ENCODE measurements around the gene PLK1. TPM values are rescaled to one million over a fixed set of nuclear protein-coding genes. Genes with fewer than 3 reads are reported as not detected.
"Not testable (repeated sequence)": the region's sequence is repeated elsewhere in the genome, so short reads cannot be mapped to it uniquely, and the experiment has no call there.

PLK1 gene
- 100 to 1,000 TPM in 1 of 2 donors, 10 to 100 TPM in 1; 76.7 to 118 TPM for total RNA-seq
- 138 TPM for polyA plus RNA-seq (2013, experiment 1 of 2)
- polyA plus RNA-seq (2013, experiment 2 of 2): 132 TPM
- long read RNA-seq, experiment 1, full-length matches to known transcripts: 48 of 71 reads
- long read RNA-seq, experiment 1, partial matches to known transcripts: 15 of 71 reads
- long read RNA-seq, experiment 1, other reads (novel, unspliced or antisense): 8 of 71 reads
- long read RNA-seq, experiment 2, full-length matches to known transcripts: 286 of 313 reads
- long read RNA-seq, experiment 2, partial matches to known transcripts: 10 of 313 reads
- long read RNA-seq, experiment 2, other reads (novel, unspliced or antisense): 17 of 313 reads
- long read RNA-seq, experiment 3, full-length matches to known transcripts: 656 of 679 reads
- long read RNA-seq, experiment 3, partial matches to known transcripts: 6 of 679 reads
- long read RNA-seq, experiment 3, other reads (novel, unspliced or antisense): 17 of 679 reads
- long read RNA-seq, experiment 4, transcript PLK1-201 (10 exons, 2,227 nt): major isoform, 75 of 118 reads
- long read RNA-seq, experiment 4, partial matches to known transcripts: 42 of 118 reads
- long read RNA-seq, experiment 4, other reads (novel, unspliced or antisense): 1 of 118 reads

DNA sequence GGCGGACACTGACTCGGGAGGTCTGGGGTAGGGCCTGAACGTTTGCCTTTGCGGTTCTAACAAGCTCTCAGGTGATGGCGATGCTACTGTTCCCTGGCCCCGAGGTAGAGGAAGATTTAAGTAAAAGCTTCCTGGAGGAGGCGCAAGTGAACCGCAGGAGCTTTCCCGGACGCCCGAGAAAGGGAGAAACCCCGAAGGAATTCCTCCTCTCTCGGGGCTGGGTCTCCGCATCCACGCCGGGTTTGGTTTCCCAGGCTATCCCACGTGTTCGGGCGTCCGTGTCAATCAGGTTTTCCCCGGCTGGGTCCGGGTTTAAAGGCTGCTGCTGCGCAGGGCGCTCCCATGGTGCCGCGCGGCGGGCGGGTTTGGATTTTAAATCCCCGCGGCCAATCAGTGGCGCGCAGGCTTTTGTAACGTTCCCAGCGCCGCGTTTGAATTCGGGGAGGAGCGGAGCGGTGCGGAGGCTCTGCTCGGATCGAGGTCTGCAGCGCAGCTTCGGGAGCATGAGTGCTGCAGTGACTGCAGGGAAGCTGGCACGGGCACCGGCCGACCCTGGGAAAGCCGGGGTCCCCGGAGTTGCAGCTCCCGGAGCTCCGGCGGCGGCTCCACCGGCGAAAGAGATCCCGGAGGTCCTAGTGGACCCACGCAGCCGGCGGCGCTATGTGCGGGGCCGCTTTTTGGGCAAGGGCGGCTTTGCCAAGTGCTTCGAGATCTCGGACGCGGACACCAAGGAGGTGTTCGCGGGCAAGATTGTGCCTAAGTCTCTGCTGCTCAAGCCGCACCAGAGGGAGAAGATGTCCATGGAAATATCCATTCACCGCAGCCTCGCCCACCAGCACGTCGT is at the start of gene PLK1:
Gene PLK1, plus strand, starts transcription at position 460 of the 844 bp plus-strand sequence. Its CDS starts 44 bp downstream, at position 504.
- peak within 1 kb of the TSS; percentile 90 for H3K27ac Mint-ChIP-seq
- Histone ChIP-seq H3K4me1 (ENCODE audit: control insufficient read depth, insufficient read depth, low read length) (peaks cover 9% of the 10 kb centered on the region), H3K36me3 (ENCODE audit: control insufficient read depth, insufficient read depth, low read length) (peaks cover 44% of the 10 kb centered on the region), H3K4me3 (ENCODE audit: low read length) (peak within 1 kb of the TSS; percentile 97), H3K27me3 (ENCODE audit: control insufficient read depth, insufficient read depth, low read length, poor library complexity, severe bottlenecking) (no peaks in the 10 kb centered on the region), H3K27ac (ENCODE audit: low read depth, low read length) (peak within 1 kb of the TSS; percentile 43), H3K9ac (ENCODE audit: extremely low read depth, low read length, poor library complexity, severe bottlenecking) (peak within 1 kb of the TSS; percentile 84), H3K9me3 (ENCODE audit: control insufficient read depth, low read length) (no peaks in the 10 kb centered on the region)
- 0 to 1% methylated on average over 39 to 75 of the region's 75 CpGs for WGBS, 2 experiments (ENCODE audit: insufficient coverage in 1 of 2, insufficient read length in 1 of 2)
- peaks cover 40% of the 10 kb centered on the region for H3K36me3 Mint-ChIP-seq (ENCODE audit: low read depth)
- TF ChIP-seq, protein P1, sequence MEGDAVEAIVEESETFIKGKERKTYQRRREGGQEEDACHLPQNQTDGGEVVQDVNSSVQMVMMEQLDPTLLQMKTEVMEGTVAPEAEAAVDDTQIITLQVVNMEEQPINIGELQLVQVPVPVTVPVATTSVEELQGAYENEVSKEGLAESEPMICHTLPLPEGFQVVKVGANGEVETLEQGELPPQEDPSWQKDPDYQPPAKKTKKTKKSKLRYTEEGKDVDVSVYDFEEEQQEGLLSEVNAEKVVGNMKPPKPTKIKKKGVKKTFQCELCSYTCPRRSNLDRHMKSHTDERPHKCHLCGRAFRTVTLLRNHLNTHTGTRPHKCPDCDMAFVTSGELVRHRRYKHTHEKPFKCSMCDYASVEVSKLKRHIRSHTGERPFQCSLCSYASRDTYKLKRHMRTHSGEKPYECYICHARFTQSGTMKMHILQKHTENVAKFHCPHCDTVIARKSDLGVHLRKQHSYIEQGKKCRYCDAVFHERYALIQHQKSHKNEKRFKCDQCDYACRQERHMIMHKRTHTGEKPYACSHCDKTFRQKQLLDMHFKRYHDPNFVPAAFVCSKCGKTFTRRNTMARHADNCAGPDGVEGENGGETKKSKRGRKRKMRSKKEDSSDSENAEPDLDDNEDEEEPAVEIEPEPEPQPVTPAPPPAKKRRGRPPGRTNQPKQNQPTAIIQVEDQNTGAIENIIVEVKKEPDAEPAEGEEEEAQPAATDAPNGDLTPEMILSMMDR (conservative IDR thresholded peaks at IDR 0.05): peak; percentile 65
- peaks cover 18% of the 10 kb centered on the region for H3K4me1 Mint-ChIP-seq
- H3K27me3 Mint-ChIP-seq (ENCODE audit: insufficient read depth): no peaks in the 10 kb centered on the region
- DNase-seq: peak; percentile 96
- peak within 1 kb of the TSS; percentile 95 for H3K4me3 Mint-ChIP-seq
- no peaks in the 10 kb centered on the region for H3K9me3 Mint-ChIP-seq

DNA sequence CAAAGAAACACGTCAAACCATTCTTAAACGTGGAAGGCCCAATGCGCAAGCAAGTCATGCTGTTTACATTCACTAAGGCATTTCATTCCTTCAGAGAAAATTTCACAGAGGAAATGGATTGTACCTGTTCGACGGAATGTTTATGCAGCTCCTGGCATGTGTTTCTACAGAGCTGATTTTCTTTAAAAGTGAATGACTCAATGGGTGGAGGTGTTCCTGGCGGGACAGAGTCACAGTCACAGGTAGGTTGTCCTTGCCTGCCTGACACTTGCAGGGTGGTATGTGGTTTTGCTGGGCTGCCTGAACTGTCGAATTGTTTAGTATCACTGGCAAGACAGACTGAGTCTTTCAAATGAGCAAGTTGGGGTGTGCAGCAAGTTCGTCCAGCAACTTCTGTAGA is 49.2 kb upstream of the PLK1 start:
- no peak overlapping the region for H3K27ac Mint-ChIP-seq
- no peaks in the 10 kb centered on the region for H3K4me1 Mint-ChIP-seq
- Histone ChIP-seq H3K27ac (ENCODE audit: low read depth, low read length) (no peak overlapping the region), H3K4me1 (ENCODE audit: control insufficient read depth, insufficient read depth, low read length) (no peaks in the 10 kb centered on the region), H3K36me3 (ENCODE audit: control insufficient read depth, insufficient read depth, low read length) (peaks cover 71% of the 10 kb centered on the region), H3K27me3 (ENCODE audit: control insufficient read depth, insufficient read depth, low read length, poor library complexity, severe bottlenecking) (no peaks in the 10 kb centered on the region), H3K4me3 (ENCODE audit: low read length) (no peak overlapping the region), H3K9ac (ENCODE audit: extremely low read depth, low read length, poor library complexity, severe bottlenecking) (no peak overlapping the region), H3K9me3 (ENCODE audit: control insufficient read depth, low read length) (no peaks in the 10 kb centered on the region)
- no peak overlapping the region for H3K4me3 Mint-ChIP-seq
- H3K36me3 Mint-ChIP-seq (ENCODE audit: low read depth): peaks cover 62% of the 10 kb centered on the region
- no peaks in the 10 kb centered on the region for H3K9me3 Mint-ChIP-seq
- TF ChIP-seq, protein P1 (conservative IDR thresholded peaks at IDR 0.05): no peak
- no peak for DNase-seq
- H3K27me3 Mint-ChIP-seq (ENCODE audit: insufficient read depth): no peaks in the 10 kb centered on the region
- WGBS, 2 experiments (ENCODE audit: insufficient coverage in 1 of 2, insufficient read length in 1 of 2): 91 to 94% methylated on average over 7 to 8 of the region's 8 CpGs

DNA sequence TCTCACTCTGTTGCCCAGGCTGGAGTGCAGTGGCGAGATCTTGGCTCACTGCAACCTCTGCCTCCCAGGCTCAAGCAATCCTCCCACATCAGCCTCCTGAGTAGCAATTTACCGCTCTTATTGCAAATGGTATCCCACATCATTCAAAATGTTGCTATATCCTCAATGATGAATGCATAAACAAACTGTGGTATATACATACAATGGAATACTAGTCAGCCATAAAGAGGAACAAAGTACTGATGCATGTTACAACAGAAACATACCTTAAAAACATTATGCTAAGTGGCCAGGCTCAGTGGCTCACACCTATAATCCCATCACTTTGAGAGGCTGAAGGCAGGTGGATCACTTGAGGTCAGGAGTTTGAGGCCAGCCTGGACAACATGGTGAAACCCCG is 46.8 kb upstream of the PLK1 start:
- H3K4me3 ChIP-seq (ENCODE audit: low read length); H3K27me3 Mint-ChIP-seq (ENCODE audit: insufficient read depth); DNase-seq; H3K27ac ChIP-seq (ENCODE audit: low read depth, low read length); H3K4me1 ChIP-seq (ENCODE audit: control insufficient read depth, insufficient read depth, low read length); H3K4me1 Mint-ChIP-seq; H3K9ac ChIP-seq (ENCODE audit: extremely low read depth, low read length, poor library complexity, severe bottlenecking); H3K27ac Mint-ChIP-seq; H3K9me3 Mint-ChIP-seq; H3K27me3 ChIP-seq (ENCODE audit: control insufficient read depth, insufficient read depth, low read length, poor library complexity, severe bottlenecking); H3K9me3 ChIP-seq (ENCODE audit: control insufficient read depth, low read length); H3K4me3 Mint-ChIP-seq: not testable (repeated sequence)
- WGBS, 2 experiments (ENCODE audit: insufficient coverage in 1 of 2, insufficient read length in 1 of 2): 94 to 100% methylated on average over 2 to 3 of the region's 3 CpGs
- H3K36me3 ChIP-seq (ENCODE audit: control insufficient read depth, insufficient read depth, low read length): peaks cover 78% of the 10 kb centered on the region
- peaks cover 61% of the 10 kb centered on the region for H3K36me3 Mint-ChIP-seq (ENCODE audit: low read depth)
